IMR-90 (cell line): ENCODE data around the gene NR4A1. TPM values are rescaled to one million over a fixed set of nuclear protein-coding genes. Genes with fewer than 3 reads are reported as not detected.
A peak's percentile ranks its signal among the peaks of the same experiment; 100 is the strongest.

Experiments used
- ATAC-seq: fragments of 200-7000 bp; cut with Tn5 transposase; 2 replicates; pipeline ENCODE4 v1.9.1; 2020; ENCODE audit warnings: low read depth, mild to moderate bottlenecking, moderate library complexity
- BruUV-seq: library from RNA; stranded (reverse); fragments of 400-500 nt; replicated peaks from 2 replicates; lab custom pipeline; 2021; lab: Mats Ljungman, UMichigan
- CTCF ChIA-PET: fragments of 300-600 bp; formaldehyde crosslinking; extraction: SDS; loops from one replicate; lab custom pipeline; 2021; ENCODE audit warnings: antibody characterized with exemption; lab: Yijun Ruan, JAX
- POLR2A ChIA-PET: fragments of 300-600 bp; sonication (Branson Sonifier 250); formaldehyde crosslinking; loops from one replicate; lab custom pipeline; 2022; ENCODE audit warnings: antibody characterized with exemption; ENCODE audit not compliant: unreplicated experiment; lab: Charles Lee
- DNase-seq: peaks from one replicate; pipeline ENCODE4 v3.0.0; 2013
- H2AFZ ChIP-seq: replicated peaks from 2 replicates; pipeline ENCODE3; 2013; ENCODE audit warnings: low read length, mild to moderate bottlenecking; ENCODE audit not compliant: poor library complexity
- H2AK5ac ChIP-seq: 2 replicates; pipeline ENCODE4 v1.6.1; 2013; ENCODE audit warnings: low read depth, low read length, inconsistent platforms
- H2AK9ac ChIP-seq: replicated peaks from 2 replicates; pipeline ENCODE3; 2013; ENCODE audit warnings: mild to moderate bottlenecking, low read depth, low read length, moderate library complexity; ENCODE audit not compliant: poor library complexity
- H2BK120ac ChIP-seq: 2 replicates; pipeline ENCODE4 v1.6.1; 2013; ENCODE audit warnings: low read depth, low read length, inconsistent platforms
- H2BK15ac ChIP-seq: 3 replicates; pipeline ENCODE4 v1.6.1; 2013; ENCODE audit warnings: low read depth, low read length, inconsistent platforms
- H2BK20ac ChIP-seq: 2 replicates; pipeline ENCODE4 v1.6.1; 2013; ENCODE audit warnings: low read depth, mild to moderate bottlenecking, inconsistent platforms, low read length, moderate library complexity
- H2BK5ac ChIP-seq: 2 replicates; pipeline ENCODE4 v1.6.1; 2013; ENCODE audit warnings: mild to moderate bottlenecking, low read depth, low read length, inconsistent platforms; ENCODE audit not compliant: poor library complexity, severe bottlenecking
- H3K14ac ChIP-seq: replicated peaks from 2 replicates; pipeline ENCODE4 v1.6.1; 2013; ENCODE audit warnings: low read depth, low read length, inconsistent platforms
- H3K18ac ChIP-seq: 2 replicates; pipeline ENCODE4 v1.6.1; 2013; ENCODE audit warnings: low read depth, low read length, control low read depth
- H3K23ac ChIP-seq: 2 replicates; pipeline ENCODE4 v1.6.1; 2013; ENCODE audit warnings: low read depth, low read length, inconsistent platforms
- H3K27ac ChIP-seq: 2 replicates; pipeline ENCODE4 v1.5.1; 2013; ENCODE audit warnings: mild to moderate bottlenecking, control low read depth, low read length; ENCODE audit not compliant: insufficient read depth
- H3K27me3 ChIP-seq: 2 replicates; pipeline ENCODE4 v1.6.1; 2013; ENCODE audit warnings: low read length; ENCODE audit not compliant: control insufficient read depth, insufficient read depth
- H3K36me3 ChIP-seq: 2 replicates; pipeline ENCODE4 v1.6.1; 2013; ENCODE audit warnings: low read length, mixed read lengths; ENCODE audit not compliant: control insufficient read depth, insufficient read depth
- H3K4ac ChIP-seq: 2 replicates; pipeline ENCODE4 v1.6.1; 2013; ENCODE audit warnings: low read depth, low read length, inconsistent platforms
- H3K4me1 ChIP-seq: 2 replicates; pipeline ENCODE4 v1.6.1; 2013; ENCODE audit warnings: low read length, mixed read lengths; ENCODE audit not compliant: control insufficient read depth, insufficient read depth
- H3K4me2 ChIP-seq: 2 replicates; pipeline ENCODE4 v1.6.1; 2013; ENCODE audit warnings: low read depth, mild to moderate bottlenecking, control low read depth, low read length, moderate library complexity
- H3K4me3 ChIP-seq: 2 replicates; pipeline ENCODE4 v1.5.1; 2013; ENCODE audit warnings: low read depth, mild to moderate bottlenecking, control low read depth, low read length, moderate library complexity; ENCODE audit not compliant: insufficient read depth
- H3K56ac ChIP-seq: 2 replicates; pipeline ENCODE4 v1.6.1; 2013; ENCODE audit warnings: low read length, inconsistent platforms; ENCODE audit not compliant: insufficient read depth; ENCODE audit errors: extremely low read depth
- H3K79me1 ChIP-seq, 2 experiments: 2 replicates each; pipeline ENCODE4 v1.6.1; 2013; ENCODE audit warnings: low read length in 2 of 2, inconsistent platforms in 1 of 2, low read depth in 1 of 2
- H3K9ac ChIP-seq: 2 replicates; pipeline ENCODE4 v1.6.1; 2013; ENCODE audit warnings: low read depth, low read length, control low read depth
- H3K9me1 ChIP-seq: 2 replicates; pipeline ENCODE4 v1.6.1; 2013; ENCODE audit warnings: low read length, inconsistent platforms; ENCODE audit not compliant: insufficient read depth
- H3K9me3 ChIP-seq: 2 replicates; pipeline ENCODE4 v1.6.1; 2013; ENCODE audit warnings: low read length; ENCODE audit not compliant: control insufficient read depth, insufficient read depth
- H4K20me1 ChIP-seq: 2 replicates; pipeline ENCODE4 v1.6.1; 2013; ENCODE audit warnings: low read length, inconsistent platforms; ENCODE audit not compliant: insufficient read depth
- H4K5ac ChIP-seq: 2 replicates; pipeline ENCODE4 v1.6.1; 2013; ENCODE audit warnings: mild to moderate bottlenecking, low read depth, low read length, control low read depth
- H4K8ac ChIP-seq, 2 experiments: 2 replicates each; pipeline ENCODE4 v1.6.1; 2013; ENCODE audit warnings: low read depth in 2 of 2, low read length in 2 of 2, control low read depth in 1 of 2, inconsistent platforms in 1 of 2
- H4K91ac ChIP-seq: 2 replicates; pipeline ENCODE4 v1.6.1; 2013; ENCODE audit warnings: low read depth, low read length, inconsistent platforms; ENCODE audit not compliant: insufficient read depth
- CHD1 ChIP-seq: IDR thresholded peaks from 2 replicates; pipeline ENCODE4 v1.6.1; 2012; ENCODE audit warnings: low read depth, low read length, improper control_type of control experiment
- FOS ChIP-seq: fragments of 150-350 bp; IDR thresholded peaks from 2 replicates; pipeline ENCODE4 v1.6.1; 2016; ENCODE audit warnings: low read depth, low read length
- MAZ ChIP-seq: IDR thresholded peaks from 2 replicates; pipeline ENCODE4 v1.6.1; 2012; ENCODE audit warnings: low read depth, mild to moderate bottlenecking, low read length, improper control_type of control experiment, moderate library complexity, borderline replicate concordance
- POLR2A ChIP-seq: IDR thresholded peaks from 2 replicates; pipeline ENCODE4 v1.6.1; 2012; ENCODE audit warnings: mild to moderate bottlenecking, low read depth, low read length
- USF2 ChIP-seq: fragments of 150-350 bp; IDR thresholded peaks from 2 replicates; pipeline ENCODE4 v1.6.1; 2017; ENCODE audit warnings: mild to moderate bottlenecking, antibody characterized with exemption, low read length, low read depth
- WGBS, 2 experiments: methylation state at CpG; one replicate each; pipeline versions ENCODE4 v1.1.5 to v1.1.7; 2013; ENCODE audit warnings: missing lambda C conversion rate in 2 of 2; ENCODE audit not compliant: insufficient read length in 1 of 2; ENCODE audit errors: extremely low coverage in 2 of 2; 5-methylcytosine and 5-hydroxymethylcytosine counted together
- dilution Hi-C: fragments of 300-500 bp; cut with HindIII; formaldehyde crosslinking; loops from one replicate; pipeline ENCODE4 v1.14.3; 2018; ENCODE audit warnings: low sequenced_read_pairs; ENCODE audit not compliant: unreplicated experiment
- in situ Hi-C: fragments of 300-500 bp; cut with MboI; formaldehyde crosslinking; loops from 3 replicates; pipeline ENCODE4 v1.14.3; 2019; ENCODE audit warnings: low sequenced_read_pairs, inconsistent platforms, mixed read lengths
- intact Hi-C: fragments of 100-400 bp; cut with micrococcal nuclease; formaldehyde crosslinking; loops from 2 replicates; pipeline ENCODE4 v1.10.0; 2022
- polyA plus RNA-seq, 3 experiments: library from polyadenylated mRNA; depleted of rRNA; stranded (reverse); fragments of >200 nt; gene quantifications; 2 replicates each; pipeline ENCODE4 v1.2.3, GENCODE V29; 2012; ENCODE audit warnings: low replicate concordance in 1 of 3
- total RNA-seq: library from RNA; depleted of rRNA; stranded (reverse); fragments of >200 nt; gene quantifications from 2 replicates; pipeline ENCODE4 v1.2.3, GENCODE V29; 2012

The NR4A1 gene
- total and polyA plus RNA-seq, 2 of the 4 experiments (the other 2 are of a cell fraction), result 6.6 to 34.1 TPM

- H2AK5ac ChIP-seq, result peak overlapping the region; percentile 67
- peak overlapping the region; percentile 97 for H3K4me3 ChIP-seq
- CTCF ChIA-PET, result no interaction called here
- H3K14ac ChIP-seq, result peak overlapping the region; percentile 58; the same call in 1 of the 2 replicates
- H4K5ac ChIP-seq, result no peak overlapping the region
- H4K91ac ChIP-seq, result no peak overlapping the region; the same call in 1 of the 2 replicates
- H3K79me1 ChIP-seq, result peaks cover 0 to 67% of the 10 kb centered on the region in 2 experiments; a peak in 2 of 4 replicates
- POLR2A ChIA-PET, result no interaction called here
- no CpG with 5 or more reads among the region's 7 CpGs for WGBS, 2 experiments
- in situ Hi-C loops, result no loop called here
- peak overlapping the region; percentile 89 for H3K9ac ChIP-seq
- no peak overlapping the region for H4K8ac ChIP-seq
- no peak overlapping the region for H3K18ac ChIP-seq
- no peak overlapping the region for H2BK15ac ChIP-seq
- peak overlapping the region; percentile 18 for H2AK9ac ChIP-seq
- no peak overlapping the region; the same call in none of the 2 replicates for H3K4ac ChIP-seq
- peaks cover 18% of the 10 kb centered on the region for H3K4me1 ChIP-seq
- no TSS peak for BruUV-seq
- TF ChIP-seq CHD1 (peak; percentile 97), MAZ (no peak; the same call in 1 of the 2 replicates), FOS (0 out of 2 replicates have a peak, but pooled peaks have one; percentile 2), USF2 (peak; percentile 44), POLR2A (peak; percentile 88)
- dilution Hi-C loops, result no loop called here
- peaks cover 45% of the 10 kb centered on the region for H4K20me1 ChIP-seq
- intact Hi-C loops, result no loop called here
- H3K36me3 ChIP-seq, result peaks cover 31% of the 10 kb centered on the region
- peaks cover 14% of the 10 kb centered on the region; the same call in 1 of the 2 replicates for H3K9me1 ChIP-seq
- peak overlapping the region; percentile 82 for H3K4me2 ChIP-seq
- H3K23ac ChIP-seq, result peak overlapping the region; percentile 50; the same call in 1 of the 2 replicates
- H2BK120ac ChIP-seq, result no peak overlapping the region
- peak overlapping the region; percentile 1 for H2BK5ac ChIP-seq
- no peaks in the 10 kb centered on the region for H3K27me3 ChIP-seq
- H3K9me3 ChIP-seq, result no peaks in the 10 kb centered on the region
- H2AFZ ChIP-seq, result no peak overlapping the region
- no peak overlapping the region for H2BK20ac ChIP-seq
- ATAC-seq (no peak), DNase-seq (peak; percentile 47)
- H3K56ac ChIP-seq, result no peak overlapping the region
- H3K27ac ChIP-seq, result peak overlapping the region; percentile 69
These were observed 1.4 kb downstream of the NR4A1 start for GRCh38 chr12:52052468-52053186.
